DMS 273 treated with DMSO at 0.1 percent for 48 hours (cell line): Measurements from ENCODE around the gene CLASRP.
"Not testable (repeated sequence)": the region's sequence is repeated elsewhere in the genome, so short reads cannot be mapped to it uniquely, and the experiment has no call there.

Experiments used
- DNase-seq: peaks from one replicate; lab custom pipeline; 2025; lab: John Stamatoyannopoulos, UW

CLASRP gene

GRCh38 chr19:45103508-45104319 is 64.9 kb downstream of the CLASRP start:
- DNase-seq, result no peak

GRCh38 chr19:45104658-45105349 is 66.0 kb downstream of the CLASRP start:
- no peak for DNase-seq

GRCh38 chr19:45106363-45106762 is 67.5 kb downstream of the CLASRP start:
- not testable (repeated sequence) for DNase-seq

- DNase-seq, result no peak
These were observed 68.8 kb downstream of the CLASRP start for GRCh38 chr19:45107621-45108150.

GRCh38 chr19:45110851-45111266 is 72.0 kb downstream of the CLASRP start:
- no peak for DNase-seq

DNA sequence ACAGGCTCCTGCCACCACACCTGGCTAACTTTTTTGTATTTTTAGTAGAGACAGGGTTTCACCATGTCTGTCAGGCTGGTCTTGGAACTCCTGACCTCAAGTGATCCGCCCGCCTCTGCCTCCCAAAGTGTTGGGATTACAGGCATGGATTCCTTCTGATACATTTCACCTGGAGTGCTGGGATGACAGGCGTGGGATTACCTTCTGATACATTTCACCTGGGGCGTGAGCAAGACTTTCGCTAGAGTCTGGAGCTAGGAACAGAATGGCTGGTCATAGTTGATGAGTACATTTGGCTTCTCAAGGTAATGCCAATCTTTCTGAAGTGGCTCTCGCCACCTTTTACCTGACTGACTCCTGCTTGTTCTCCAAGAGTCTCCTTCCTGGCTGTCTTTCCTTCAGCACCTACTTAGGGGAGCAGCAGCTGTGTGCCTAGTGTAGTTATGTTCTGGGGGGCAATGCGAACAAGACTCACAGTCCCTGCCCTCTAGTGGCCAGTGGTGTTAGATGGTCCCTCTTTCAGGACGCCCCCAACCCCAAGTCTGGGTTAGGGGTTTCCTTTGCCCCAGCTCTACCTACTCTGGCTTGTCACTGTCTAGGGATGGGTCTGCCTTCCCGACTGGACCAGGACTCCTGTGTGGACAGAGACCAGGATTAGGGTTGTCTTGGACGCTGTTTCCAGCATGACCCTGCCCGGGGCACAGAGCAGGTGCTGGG is 73.4 kb downstream of the CLASRP start:
- no peak for DNase-seq

DNA sequence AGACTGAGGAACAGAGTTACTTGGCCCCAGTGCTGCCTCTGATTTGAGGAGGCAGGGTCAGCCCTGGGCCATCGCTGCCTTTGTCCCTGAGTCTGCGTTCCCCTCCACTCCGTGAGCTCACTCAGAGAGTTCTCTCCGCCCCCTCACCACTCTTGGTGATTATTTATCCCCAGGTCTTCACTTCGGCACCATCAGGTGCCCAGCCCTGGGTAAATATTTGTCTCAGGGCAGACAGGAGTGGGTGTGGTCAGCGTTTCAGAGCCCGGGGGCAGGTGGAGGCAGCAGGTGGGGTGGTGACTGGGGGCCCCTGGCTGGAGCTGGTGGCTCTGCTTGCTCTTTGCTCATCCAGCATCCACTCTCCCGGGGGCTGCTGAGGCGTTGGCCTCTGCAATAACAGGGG is 74.8 kb downstream of the CLASRP start:
- DNase-seq, result no peak

GRCh38 chr19:45114116-45114515 is 75.3 kb downstream of the CLASRP start:
- DNase-seq, result no peak

DNA sequence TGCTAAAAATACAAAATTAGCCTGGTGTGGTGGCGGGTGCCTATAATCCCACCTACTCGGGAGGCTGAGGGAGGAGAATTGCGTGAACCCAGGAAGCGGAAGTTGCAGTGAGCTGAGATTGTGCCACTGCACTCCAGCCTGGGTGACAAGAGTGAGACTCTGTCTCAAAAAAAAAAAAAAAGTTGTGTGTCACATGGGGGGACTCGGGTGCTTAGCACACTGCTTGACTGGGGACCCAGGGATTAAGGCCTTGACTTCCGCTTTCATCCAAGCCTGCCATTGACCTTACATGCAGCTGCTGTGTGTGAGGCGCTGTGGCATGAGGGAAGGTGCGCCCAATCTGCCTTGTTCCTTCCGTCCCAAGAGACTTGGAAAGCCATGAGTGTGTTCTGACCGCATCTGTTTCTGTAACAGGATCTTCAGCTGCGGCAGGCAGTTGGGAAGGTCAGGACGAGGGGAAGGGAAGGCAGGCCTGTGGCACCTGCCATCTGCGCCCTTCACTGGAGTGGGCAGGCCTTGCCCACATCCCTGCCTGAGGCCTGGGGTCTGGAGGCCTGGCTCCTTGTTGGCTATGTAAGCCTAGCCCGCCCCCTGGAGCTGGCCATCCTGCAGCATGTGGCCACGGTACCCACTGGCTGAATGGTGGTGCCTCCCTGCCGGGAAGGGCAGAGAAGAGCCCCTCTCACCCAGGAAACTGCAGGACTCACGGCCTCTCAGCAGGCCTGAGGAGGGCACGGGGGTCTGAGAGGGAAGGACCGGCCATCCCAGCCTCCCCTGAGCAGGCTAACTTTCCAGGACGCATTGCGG is 77.2 kb downstream of the CLASRP start:
- peak; percentile 91 for DNase-seq

DNA sequence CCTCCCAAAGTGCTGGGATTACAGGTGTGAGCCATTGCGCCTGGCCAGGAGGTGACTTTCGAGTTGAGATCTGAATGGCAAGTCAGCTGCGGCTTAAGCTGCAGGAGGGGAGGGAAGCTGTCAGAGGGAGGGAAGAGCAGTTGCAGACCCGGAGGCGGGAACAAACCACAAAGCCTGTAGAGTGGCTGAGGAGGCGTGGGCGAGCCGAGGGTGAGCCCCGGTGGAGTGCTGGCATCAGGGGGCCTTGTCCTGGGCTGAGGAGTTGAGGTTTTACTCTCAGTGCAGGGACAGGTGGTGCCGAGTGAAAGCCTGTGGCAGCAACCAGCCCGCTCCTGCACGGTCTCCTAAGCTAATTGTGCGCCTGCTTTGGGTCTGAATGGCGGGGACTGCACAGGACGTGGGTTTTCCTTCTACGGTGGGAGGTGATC is 78.3 kb downstream of the CLASRP start:
- peak; percentile 24 for DNase-seq

DNA sequence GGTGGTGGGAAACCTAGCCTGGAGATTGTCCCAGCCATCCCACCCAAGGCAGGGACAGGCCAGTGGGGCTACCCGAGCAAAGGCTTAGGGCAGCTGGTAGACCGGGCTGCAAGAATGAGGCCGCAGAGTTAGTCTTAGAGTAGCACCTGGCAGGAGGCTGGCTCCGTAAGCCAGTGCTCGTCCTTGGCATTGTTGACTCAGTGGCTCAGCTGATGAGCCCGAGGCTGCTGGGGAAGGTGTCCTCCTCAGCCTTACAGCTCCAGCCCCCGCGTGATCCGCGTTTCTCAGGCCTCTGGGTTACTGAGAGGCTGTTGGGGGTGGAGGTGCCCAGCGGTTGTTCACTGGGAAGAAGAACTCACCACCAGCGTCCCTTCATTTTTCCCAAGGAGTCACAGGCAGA is 78.8 kb downstream of the CLASRP start:
- no peak for DNase-seq

GRCh38 chr19:45118106-45118505 is 79.3 kb downstream of the CLASRP start:
- DNase-seq, result no peak

GRCh38 chr19:45118591-45119355 is 79.9 kb downstream of the CLASRP start:
- DNase-seq, result not testable (repeated sequence)

DNA sequence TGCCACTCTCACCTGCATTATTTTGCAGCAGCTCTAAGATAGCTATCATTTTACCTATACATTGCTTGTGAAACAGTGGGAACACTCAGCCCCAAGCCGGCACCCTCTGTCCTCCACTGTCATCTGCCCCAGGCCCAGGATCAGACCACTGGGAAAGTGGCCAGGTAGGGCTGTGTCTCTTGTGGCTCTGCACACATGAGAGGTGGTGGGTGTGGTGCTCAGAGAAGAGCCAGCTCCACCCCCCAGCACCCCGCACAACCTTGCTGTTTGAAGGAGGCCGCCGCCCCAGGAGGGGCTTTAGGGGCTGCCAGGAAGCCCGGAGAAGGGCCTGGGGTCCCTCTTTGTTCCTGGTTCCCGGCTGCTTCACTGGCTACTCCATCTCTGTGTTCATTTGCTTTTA is 80.7 kb downstream of the CLASRP start:
- no peak for DNase-seq
